ENCODE measurements around the gene RNASE7.

Gene RNASE7

GRCh38 chr14:21050597-21050996 lies 8.4 kb downstream of the RNASE7 start:
- DNase-seq (ENCODE audit: low read depth in 2 of 2), result no peak
- no peak overlapping the region for H3K4me3 ChIP-seq (replicated peaks in 1 of 2; ENCODE audit: low read depth in 2 of 2, low read length in 2 of 2)
- no peak for TF ChIP-seq CTCF (IDR thresholded peaks at IDR 0.05; ENCODE audit: low read depth, low read length)

- DNase-seq (ENCODE audit: low read depth in 2 of 2), result no peak
- no peak overlapping the region for H3K4me3 ChIP-seq (replicated peaks in 1 of 2; ENCODE audit: low read depth in 2 of 2, low read length in 2 of 2)
These were observed 11.3 kb downstream of the RNASE7 start for GRCh38 chr14:21053184-21054122.

GRCh38 chr14:21054123-21054767 lies 12.1 kb downstream of the RNASE7 start:
- no peak overlapping the region for H3K4me3 ChIP-seq (replicated peaks in 1 of 2; ENCODE audit: low read depth in 2 of 2, low read length in 2 of 2)
- TF ChIP-seq CTCF (IDR thresholded peaks at IDR 0.05; ENCODE audit: low read depth, low read length), result no peak
- DNase-seq (ENCODE audit: low read depth in 2 of 2), result no peak

More at GRCh38 chr14:21053184-21054122, 11.3 kb downstream of the RNASE7 start:
- no peak for TF ChIP-seq CTCF (IDR thresholded peaks at IDR 0.05; ENCODE audit: low read depth, low read length)

- no peak for TF ChIP-seq CTCF (IDR thresholded peaks at IDR 0.05; ENCODE audit: low read depth, low read length)
- no peak for DNase-seq (ENCODE audit: low read depth in 2 of 2)
These were observed 12.6 kb downstream of the RNASE7 start for GRCh38 chr14:21054768-21055145.

GRCh38 chr14:21055432-21056117 lies 13.4 kb downstream of the RNASE7 start:
- no peak for DNase-seq (ENCODE audit: low read depth in 2 of 2)

More at GRCh38 chr14:21054768-21055145, 12.6 kb downstream of the RNASE7 start:
- no peak overlapping the region for H3K4me3 ChIP-seq (replicated peaks in 1 of 2; ENCODE audit: low read depth in 2 of 2, low read length in 2 of 2)

More at GRCh38 chr14:21055432-21056117, 13.4 kb downstream of the RNASE7 start:
- no peak overlapping the region for H3K4me3 ChIP-seq (replicated peaks in 1 of 2; ENCODE audit: low read depth in 2 of 2, low read length in 2 of 2)
- TF ChIP-seq CTCF (IDR thresholded peaks at IDR 0.05; ENCODE audit: low read depth, low read length), result no peak
